ENCODE data around the gene FHIT.

GRCh38 chr3:61199843-61200242 lies 51.4 kb downstream of the FHIT start:
- TF ChIP-seq POLR2A (IDR thresholded peaks at IDR 0.05; ENCODE audit: low read depth, low read length) (no peak), CTCF (conservative IDR thresholded peaks at IDR 0.05; ENCODE audit: low read depth, low read length) (no peak), FOS (IDR thresholded peaks at IDR 0.05; ENCODE audit: low read depth, low read length) (no peak), CEBPB (IDR thresholded peaks at IDR 0.05; ENCODE audit: low read depth, low read length) (no peak), CHD1 (IDR thresholded peaks at IDR 0.05; ENCODE audit: low read depth, low read length) (no peak), RAD21 (IDR thresholded peaks at IDR 0.05; ENCODE audit: low read length) (no peak), BHLHE40 (IDR thresholded peaks at IDR 0.05; ENCODE audit: low read depth, low read length) (no peak), SMC3 (IDR thresholded peaks at IDR 0.05; ENCODE audit: low read depth, low read length) (no peak), RCOR1 (IDR thresholded peaks at IDR 0.05; ENCODE audit: insufficient replicate concordance, low read length) (no peak), MAZ (IDR thresholded peaks at IDR 0.05; ENCODE audit: borderline replicate concordance, low read depth, low read length) (no peak), MAFK (IDR thresholded peaks at IDR 0.05; ENCODE audit: low read depth, low read length) (no peak)
- TF ChIP-seq, protein P1, sequence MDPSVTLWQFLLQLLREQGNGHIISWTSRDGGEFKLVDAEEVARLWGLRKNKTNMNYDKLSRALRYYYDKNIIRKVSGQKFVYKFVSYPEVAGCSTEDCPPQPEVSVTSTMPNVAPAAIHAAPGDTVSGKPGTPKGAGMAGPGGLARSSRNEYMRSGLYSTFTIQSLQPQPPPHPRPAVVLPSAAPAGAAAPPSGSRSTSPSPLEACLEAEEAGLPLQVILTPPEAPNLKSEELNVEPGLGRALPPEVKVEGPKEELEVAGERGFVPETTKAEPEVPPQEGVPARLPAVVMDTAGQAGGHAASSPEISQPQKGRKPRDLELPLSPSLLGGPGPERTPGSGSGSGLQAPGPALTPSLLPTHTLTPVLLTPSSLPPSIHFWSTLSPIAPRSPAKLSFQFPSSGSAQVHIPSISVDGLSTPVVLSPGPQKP (IDR thresholded peaks at IDR 0.05; ENCODE audit: borderline replicate concordance, low read depth, low read length): no peak
